NCI-H146 treated with DMSO at 0.1 percent for 48 hours (cell line): ENCODE measurements around the gene ME3.

Experiments
- DNase-seq: peaks from one replicate; lab custom pipeline; 2025; ENCODE audit not compliant: unreplicated experiment; lab: John Stamatoyannopoulos, UW

The ME3 gene

DNA sequence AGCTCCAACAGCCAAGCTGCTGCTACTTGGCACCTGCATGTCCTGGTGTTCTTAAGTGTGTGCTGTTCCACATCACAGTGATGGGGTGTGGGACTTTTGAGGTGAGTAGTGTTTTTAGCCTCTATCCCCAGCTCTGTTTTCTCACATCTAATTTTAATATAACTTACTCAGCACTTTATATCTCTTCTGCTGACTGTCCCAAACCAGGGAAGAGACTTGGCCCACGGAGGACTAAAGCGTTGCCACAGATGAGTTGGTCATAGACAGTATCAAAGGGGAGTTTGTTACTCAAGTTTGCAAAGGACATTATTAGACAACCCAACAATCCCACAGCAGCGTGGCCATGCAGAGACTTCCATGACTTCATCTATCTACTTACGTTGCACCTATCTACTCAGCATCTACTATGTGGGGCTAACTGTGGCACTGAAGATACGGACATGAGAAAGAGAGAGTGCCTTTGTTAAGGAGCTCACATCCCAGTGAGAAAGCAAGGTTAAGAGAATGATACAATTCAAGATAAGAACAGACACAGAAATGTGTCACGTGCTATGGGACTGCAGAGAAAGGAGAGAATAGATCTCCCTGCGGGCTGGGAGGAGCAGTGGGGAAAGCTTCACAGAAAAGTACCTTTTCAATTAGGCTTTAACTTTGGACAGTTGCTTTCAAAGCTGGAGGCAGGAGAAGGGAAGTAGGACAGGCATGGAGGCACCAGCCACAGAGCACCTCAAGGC is 82.4 kb downstream of the ME3 start:
- DNase-seq, result no peak

DNA sequence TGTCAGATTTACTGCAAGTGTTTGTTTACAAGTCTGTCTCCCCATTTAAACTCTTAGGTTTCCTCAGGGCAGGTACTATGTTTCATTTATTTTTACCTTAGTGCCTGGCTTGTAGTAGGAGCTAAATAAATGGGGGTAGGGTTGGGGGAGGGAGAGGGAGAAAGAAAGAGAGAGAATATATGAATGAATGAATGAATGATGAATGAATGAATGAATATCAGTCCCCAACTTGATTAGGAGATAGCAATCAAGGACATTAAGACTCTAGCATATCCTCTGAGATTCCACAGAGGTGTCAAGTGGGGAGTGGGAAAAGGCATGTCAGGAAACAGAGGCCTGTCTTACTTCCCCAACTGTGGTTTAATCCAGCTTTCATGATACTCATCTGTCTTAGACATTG is 83.2 kb downstream of the ME3 start:
- DNase-seq, result no peak

DNA sequence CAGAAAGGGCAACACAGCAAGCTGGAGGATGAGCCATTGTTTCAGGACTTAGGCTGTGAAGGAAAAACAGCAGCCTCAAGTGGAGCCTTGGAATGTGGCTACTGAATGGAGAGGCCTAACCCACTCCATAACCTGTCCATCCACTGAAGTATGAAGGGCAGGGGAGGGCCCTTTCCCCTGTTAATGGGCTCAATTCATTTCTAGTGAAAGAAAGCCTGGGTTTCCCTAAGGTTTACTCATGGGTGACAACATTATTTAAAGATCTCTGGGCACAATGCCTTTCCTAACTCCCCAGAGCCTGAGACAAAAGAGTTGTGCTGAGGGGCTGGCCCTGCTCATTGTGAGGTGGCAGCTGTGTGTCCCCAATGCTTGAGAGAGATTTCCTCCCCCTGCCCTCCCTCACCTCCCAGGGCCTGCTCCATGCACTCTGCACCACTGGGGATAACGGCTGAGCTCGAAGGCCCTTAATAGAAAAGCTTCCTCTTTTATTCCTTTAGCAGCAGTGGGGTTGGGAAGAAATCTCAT is 83.8 kb downstream of the ME3 start:
- DNase-seq, result no peak

DNA sequence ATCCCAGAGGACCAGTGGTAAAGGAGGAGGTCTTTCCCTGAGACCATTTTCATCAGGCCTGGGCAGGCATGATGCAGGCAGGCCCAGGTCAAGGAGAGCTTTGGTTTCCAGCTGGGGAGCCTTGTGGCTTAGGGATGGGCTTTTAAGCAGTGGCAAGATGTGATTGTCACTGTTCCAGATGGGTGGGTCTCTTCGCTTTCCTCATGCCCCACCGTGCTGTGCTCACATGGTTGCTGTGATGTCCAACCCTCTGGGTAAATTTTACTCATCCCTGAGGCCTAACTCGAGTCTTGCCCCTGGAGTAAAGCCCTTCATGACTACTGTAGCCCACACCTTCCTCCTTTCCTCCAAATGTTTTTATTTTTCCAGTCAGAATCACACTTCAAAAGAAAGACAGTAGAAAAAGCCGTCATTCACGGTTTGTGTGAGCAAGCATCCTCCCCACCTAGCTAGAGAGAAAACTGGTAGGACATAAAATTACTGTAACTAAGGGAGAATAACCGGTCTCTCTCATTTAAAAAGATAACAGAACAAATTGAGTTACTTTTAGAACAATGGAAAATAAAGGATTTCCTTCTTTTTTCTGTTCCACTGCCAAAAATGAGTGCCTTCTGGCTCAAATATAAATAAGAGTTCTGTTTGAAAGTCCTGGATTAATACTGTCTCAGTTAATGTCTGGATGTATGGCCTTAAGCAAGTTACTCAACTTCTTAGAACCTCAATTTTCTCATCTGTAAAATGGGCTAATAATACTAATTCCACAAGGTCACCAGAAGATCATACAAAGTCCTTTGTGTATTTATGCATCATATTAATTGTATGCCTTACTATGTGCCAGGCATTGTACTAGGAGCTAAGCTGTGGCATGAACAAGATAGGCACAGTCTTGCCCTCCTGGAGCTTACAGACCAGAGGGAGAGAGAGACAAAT is 84.9 kb downstream of the ME3 start:
- no peak for DNase-seq

DNA sequence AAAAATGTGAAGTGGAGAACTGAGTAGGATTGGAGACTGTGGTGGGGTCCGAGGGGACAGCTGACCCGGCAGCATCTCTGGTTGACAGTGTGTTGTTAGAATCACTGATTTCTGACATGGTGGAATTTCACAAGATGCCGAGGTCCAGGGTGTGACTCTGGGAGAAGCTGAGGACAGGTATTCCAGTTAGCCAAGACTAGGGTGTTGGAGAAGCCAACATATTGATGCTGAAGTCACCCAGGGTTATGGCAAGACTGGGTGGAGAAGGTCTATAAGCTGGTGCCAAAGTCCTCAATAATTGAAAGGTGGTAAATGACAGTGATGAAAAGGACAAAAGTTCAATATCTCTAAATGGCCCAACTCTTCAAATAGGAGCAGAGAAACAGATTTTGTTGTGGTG is 86.1 kb downstream of the ME3 start:
- DNase-seq, result no peak

DNA sequence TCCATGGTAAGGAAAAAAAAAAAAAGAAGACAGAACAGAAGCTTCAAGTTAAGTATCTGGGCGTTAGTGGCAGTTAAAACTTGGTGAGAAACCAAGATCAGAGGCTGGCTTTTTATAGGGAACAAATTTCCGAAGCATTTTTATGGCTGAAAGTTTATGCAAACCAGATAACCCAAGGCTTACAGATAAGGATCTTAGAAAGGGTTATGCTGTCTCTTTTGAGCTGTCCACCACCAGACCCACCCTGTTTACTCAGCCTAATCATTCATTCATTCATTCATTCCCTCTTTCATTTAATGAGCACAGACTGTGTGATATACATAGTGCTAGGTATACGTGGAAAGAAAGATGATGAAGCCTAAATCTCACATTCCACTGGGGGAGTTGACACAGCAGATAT is 89.5 kb downstream of the ME3 start:
- DNase-seq, result no peak

DNA sequence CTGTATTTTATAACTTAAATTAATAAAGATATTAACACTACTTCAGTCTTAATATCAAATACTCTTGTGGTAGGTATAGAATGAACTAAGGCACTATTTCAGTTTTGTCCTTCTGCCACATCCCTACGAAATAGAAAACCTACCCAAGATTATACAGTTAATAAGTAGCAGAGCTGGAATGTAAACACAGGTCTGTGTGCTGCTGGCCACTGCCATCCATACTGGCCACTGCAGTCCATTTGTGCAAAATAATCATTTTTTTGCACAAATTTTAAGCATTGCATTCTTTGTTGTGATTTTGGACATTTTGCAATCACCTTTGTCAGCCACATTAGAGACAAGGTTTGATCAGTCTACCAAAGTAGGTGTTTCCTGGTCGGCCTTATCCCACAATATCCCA is 91.9 kb downstream of the ME3 start:
- DNase-seq, result no peak

DNA sequence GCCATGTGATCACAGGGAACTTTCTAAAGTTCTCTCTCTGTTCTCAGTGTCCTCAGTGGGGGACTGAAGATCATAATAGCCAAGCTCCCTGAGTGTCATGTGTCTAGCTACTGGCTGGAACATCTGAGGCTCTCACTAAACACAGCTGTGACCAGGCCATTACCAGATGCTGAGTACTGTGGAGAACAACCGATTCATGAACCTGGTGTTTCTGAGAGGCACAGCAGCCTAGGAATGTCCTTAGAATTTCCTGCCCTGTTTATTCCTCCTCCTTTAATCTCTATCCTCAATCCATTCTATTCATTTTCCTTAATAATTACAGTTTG is 93.0 kb downstream of the ME3 start:
- no peak for DNase-seq

DNA sequence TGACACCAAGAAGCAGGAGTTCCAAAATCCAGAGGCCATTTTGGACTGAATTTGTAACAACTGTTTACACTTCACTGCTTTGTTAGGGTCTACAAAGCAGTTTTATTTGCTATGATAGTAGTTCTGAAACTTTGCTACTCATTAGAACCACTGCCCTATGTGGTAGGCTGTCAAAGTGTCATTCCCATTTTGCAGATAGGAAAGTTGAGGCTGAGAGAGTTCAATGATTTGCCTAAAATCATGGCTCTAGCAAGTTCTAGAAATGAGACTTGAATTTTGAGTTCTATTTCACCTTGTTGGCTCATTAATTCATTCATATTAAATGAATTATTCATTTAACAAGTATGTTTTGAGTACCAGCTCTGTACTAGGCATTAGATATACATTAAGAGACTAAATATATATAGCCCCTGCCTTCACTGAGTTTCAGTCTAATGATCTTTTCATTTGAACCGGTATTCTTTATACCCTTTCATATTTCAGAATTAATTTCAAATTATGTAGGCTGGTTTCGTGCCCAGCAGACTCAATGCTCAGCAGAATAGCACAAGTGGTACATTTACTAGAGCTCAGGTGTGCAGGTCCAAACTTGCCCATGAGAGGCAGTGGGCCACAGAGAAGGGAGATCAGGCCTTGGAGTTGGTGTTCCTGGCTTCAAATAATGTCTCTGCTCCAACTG is 93.5 kb downstream of the ME3 start:
- DNase-seq, result no peak

DNA sequence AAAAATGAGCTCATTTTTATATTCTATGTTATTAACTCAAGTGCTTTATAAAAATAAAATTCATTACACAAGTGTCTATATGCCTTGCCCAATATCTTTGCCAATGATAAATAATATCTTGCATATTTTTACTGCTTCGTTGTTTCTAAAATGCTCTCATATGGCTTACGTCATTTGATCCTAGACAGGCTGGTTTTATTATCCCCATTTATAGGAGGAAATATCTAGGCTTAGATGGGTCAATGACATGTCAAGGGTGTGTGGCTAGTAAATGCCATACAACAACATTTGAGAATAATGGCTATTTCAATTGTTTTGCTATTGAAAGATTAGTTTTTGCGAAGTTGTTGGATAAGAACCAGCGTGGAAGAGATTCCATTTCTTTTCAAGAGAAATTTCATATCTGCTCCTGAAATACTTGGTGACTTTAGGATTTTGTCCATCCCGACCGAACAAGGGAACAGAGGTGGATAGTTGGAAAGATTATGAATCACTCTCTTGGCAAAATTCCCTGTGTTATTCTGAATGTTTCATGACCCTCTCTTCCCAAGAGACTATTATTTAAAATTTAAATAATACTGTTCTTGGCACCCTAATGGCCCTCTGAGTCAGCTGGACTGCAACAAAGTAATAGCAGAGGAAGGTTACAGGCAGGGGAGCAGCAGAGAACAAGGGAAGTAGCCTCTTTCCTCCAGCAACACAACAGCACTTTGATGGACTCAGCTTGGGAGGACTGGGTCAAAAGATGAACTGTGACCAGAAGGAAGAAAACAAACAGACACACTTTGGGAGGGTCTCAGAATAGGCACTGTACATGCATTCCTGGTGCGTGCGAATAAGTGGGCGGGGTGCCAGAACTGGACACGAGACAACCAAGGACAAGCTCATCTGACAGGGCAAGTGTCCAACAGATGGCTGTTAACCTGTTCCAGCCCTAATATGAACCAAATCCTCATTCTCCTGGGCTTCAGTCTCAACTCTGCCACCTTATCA is 94.5 kb downstream of the ME3 start:
- DNase-seq, result no peak

DNA sequence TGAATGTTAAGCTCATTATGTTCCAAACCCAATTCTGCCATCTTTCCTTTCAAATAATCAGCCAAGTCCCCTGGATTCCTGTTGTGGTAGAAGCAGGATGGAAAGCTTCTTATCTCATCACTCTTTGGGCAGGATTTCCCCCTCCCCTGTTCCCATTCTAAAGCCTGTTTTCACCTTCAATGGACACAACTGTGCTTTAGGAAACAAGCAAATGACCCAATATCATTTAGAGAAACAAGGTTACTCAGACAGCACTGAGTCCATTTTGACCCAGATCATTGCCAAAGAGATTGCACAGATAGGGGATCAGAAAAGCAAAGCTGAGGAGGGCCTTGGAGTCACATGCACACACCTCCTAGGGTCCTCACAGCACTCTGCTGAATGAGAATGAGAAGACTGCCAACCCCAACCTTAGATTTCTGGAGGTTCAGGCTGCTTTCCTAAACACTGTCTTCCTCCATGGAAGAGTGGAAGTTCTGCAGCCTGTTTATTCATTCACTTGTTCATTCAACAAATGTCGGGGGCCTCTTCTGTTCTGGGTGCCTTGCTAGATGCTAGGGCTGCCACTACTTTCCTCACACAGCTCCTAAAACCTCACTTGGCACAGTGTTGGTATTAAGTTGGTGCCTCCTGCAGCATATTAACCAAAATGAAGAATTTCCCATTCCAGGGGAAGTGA is 95.3 kb downstream of the ME3 start:
- DNase-seq, result no peak

DNA sequence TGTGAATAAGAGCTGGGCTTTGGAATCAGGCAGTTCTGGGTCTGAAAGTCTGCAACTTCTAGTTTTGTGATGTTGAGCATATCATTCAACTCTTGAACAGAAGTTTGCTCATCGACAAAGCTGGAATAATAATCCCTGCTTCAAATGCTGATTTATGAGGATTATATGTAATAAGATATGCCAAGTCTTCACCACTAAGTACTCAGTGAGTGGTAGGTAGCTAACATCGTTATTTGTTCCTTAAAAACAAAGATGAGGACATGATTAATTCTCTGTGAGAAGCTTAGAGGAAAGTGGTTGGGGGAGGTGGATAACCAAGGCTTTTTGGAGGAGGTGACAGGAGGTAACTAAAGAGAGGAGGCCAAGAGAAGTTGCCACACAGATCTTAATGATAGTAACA is 96.5 kb downstream of the ME3 start:
- no peak for DNase-seq

DNA sequence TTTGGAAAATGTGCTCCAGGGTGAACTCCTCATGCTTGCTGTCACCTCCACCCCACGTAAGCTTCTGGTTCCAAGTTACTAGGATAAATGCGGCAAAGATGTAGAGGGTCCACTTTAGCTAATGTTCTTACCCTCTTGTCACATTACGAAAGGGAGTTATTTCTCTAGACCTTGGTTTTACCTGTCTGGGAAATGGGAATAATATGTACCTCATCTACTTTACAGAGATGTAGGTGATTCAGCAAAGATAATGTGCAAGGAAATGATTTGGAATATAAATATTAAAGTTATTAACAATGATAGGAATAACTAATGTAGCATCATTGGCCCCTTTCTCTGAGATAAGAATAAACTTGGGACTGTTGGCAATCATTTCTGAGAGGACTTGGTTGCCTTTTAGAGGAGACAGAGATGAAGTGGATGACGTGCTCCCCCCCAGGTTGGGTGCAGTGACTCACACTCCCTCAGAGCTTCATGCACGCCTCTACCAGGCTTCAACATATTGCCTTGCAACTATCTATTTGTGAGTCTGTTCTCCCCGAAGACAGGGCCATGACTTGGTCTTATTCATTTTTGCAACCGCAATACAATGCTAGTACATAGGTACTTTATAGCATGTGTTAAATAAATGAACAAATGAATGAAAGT is 97.1 kb downstream of the ME3 start:
- no peak for DNase-seq

DNA sequence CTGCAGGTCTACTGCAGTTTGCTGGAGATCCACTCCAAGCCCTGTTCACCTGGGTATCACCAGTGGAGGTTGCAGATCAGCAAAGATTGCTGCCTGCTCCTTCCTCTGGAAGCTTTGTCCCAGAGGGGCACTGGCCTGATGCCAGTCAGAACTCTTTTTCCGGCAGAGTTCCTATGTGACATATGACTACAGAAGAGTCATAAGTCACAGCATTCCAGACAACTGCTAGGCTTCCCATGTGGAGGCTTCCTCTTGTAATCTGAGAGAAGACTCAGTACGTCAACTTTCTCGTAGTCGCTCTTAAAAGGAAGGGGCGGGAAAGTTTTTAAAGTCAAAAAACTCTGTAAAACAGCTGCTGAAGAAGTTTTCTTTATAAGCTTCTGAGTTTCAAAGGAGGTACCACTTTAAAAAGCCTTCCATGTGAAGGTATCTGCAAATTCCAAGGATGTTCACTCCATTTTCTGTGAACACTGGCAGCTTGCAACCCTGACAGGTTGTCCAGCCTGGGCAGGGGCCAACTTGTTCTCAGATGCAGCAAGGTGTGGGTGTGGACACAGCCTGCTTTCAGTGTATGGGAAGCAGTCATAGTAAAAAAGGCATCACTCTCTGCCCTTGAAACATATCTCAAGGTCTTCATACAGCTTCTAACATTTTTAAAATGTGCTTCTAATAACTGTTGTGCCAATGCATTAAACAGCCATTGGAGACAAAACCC is 97.8 kb downstream of the ME3 start:
- DNase-seq, result no peak

DNA sequence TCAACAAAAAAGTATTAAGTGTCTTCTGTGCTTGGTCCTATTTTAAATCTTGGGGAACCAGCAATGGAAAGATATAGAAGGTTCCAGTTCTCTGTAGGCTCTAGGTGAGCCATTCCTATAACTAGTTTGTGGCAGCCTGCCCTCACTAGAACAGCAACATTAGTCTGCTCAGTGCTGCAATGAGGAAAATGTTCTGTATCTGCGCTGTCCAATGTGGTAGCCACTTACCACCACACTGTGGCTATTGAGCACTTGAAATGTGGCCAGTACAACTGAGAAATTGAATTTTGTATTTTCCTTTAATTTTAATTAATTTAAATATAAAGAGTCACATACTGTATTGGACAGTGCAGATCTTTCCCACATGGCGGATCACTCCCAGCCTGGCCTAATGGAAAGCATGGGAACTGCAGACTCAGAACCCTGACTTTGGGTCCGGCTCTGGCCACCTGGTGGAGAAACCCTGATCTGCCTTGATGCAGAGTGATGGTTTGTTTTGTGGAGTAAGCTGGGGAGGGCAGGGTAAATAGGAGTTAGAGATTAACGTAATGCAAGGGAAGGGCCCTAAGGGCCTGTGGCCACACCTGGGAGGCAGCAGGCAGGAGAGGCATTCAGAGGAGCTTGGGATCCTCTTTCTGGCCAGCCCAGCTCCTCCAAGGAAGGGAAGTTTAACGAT is 101.0 kb downstream of the ME3 start:
- DNase-seq, result no peak

DNA sequence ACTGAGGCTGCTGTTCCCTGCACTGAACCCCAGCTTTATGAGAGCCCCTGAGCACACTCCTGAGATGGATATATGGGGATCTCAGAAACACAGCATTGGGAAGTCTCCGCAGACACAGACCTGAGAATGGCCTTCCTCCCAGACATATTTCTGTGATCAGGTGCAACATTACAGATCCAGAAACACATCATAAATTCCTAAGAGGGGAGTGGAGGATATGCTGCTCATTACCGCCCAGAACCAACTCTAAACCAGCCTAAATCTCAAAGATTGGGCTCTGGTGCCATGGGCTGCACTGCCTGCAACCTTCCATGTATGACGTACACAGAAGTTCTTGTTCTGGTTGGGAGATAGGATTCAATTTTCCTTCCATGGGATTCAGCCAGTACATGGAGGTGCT is 102.0 kb downstream of the ME3 start:
- DNase-seq, result no peak

DNA sequence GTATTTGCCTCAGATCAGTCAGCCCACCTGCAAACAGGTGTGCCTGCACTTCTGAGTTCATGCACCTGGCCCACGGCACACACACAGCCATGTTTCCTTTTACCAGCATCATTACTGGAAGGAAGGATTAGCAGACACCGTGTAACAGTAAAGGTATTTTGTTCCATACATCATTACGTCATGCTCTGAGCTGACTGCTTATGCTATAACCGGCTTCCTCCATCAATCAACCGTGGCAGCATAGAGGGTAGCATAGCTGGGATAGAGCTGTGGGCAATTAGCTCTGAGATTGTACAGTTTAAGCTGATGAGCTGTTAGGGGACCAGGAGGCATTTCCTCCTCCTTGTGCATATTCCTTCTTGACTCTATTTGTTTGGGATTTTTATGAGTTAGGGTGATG is 102.4 kb downstream of the ME3 start:
- no peak for DNase-seq

DNA sequence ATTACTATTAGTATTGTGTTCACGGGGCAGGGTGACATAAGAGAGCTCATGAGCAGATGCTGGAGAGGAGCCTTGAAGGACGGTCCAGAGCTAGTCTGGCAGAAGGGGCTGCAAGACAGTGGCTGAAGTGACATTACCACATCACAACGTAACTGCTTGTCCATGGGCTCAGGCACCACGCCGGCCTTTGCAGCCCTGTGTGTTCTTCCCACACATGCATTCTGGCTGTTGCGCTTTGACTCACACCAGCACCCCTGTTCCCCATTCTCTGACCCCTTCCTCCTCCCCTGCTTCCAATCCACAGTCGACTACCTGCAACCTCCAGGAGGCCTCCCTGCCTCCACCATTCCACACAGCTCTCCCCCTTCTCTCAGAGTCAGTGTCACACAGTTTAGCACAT is 103.3 kb downstream of the ME3 start:
- no peak for DNase-seq
